Activated CD4-positive, alpha-beta T cell treated with anti-CD3 and anti-CD28 coated beads, Interleukin-2, amount 50 U/mL, for 16 hours (primary cell): ENCODE results near the gene CCDC177.

Source experiments
- DNase-seq: peaks from one replicate; pipeline ENCODE4 v3.0.0-alpha.2; 2020

CCDC177 gene

GRCh38 chr14:69560826-69561225 lies 13.8 kb downstream of the CCDC177 start:
- no peak for DNase-seq

- DNase-seq: no peak
Observed at GRCh38 chr14:69559581-69560011, 15.1 kb downstream of the CCDC177 start.

- no peak for DNase-seq
Observed at GRCh38 chr14:69558774-69559173, 15.9 kb downstream of the CCDC177 start.

GRCh38 chr14:69554500-69554899 lies 20.2 kb downstream of the CCDC177 start:
- DNase-seq: no peak

- no peak for DNase-seq
Observed at GRCh38 chr14:69553252-69553651, 21.4 kb downstream of the CCDC177 start.

GRCh38 chr14:69551511-69551910 lies 23.2 kb downstream of the CCDC177 start:
- DNase-seq: no peak

GRCh38 chr14:69548566-69548965 lies 26.1 kb downstream of the CCDC177 start:
- no peak for DNase-seq

- DNase-seq: no peak
Observed at GRCh38 chr14:69547701-69548348, 26.8 kb downstream of the CCDC177 start.

GRCh38 chr14:69543341-69544115 lies 31.1 kb downstream of the CCDC177 start:
- DNase-seq: peak; percentile 79

GRCh38 chr14:69542311-69542710 lies 32.4 kb downstream of the CCDC177 start:
- DNase-seq: no peak

- DNase-seq: no peak
Observed at GRCh38 chr14:69540654-69541335, 33.9 kb downstream of the CCDC177 start.

GRCh38 chr14:69539631-69540410 lies 34.9 kb downstream of the CCDC177 start:
- DNase-seq: no peak

- no peak for DNase-seq
Observed at GRCh38 chr14:69538766-69539165, 35.9 kb downstream of the CCDC177 start.

- no peak for DNase-seq
Observed at GRCh38 chr14:69537900-69538299, 36.8 kb downstream of the CCDC177 start.

GRCh38 chr14:69536971-69537370 lies 37.7 kb downstream of the CCDC177 start:
- DNase-seq: no peak

- no peak for DNase-seq
Observed at GRCh38 chr14:69535230-69535848, 39.3 kb downstream of the CCDC177 start.

- DNase-seq: no peak
Observed at GRCh38 chr14:69532561-69533340, 41.9 kb downstream of the CCDC177 start.

- no peak for DNase-seq
Observed at GRCh38 chr14:69531135-69531534, 43.5 kb downstream of the CCDC177 start.

GRCh38 chr14:69530095-69530494 lies 44.6 kb downstream of the CCDC177 start:
- DNase-seq: no peak

- DNase-seq: no peak
Observed at GRCh38 chr14:69529563-69529962, 45.1 kb downstream of the CCDC177 start.

- DNase-seq: no peak
Observed at GRCh38 chr14:69528930-69529329, 45.7 kb downstream of the CCDC177 start.

- no peak for DNase-seq
Observed at GRCh38 chr14:69528143-69528542, 46.5 kb downstream of the CCDC177 start.
